ENCODE measurements around the gene TCERG1L.

TCERG1L gene

DNA sequence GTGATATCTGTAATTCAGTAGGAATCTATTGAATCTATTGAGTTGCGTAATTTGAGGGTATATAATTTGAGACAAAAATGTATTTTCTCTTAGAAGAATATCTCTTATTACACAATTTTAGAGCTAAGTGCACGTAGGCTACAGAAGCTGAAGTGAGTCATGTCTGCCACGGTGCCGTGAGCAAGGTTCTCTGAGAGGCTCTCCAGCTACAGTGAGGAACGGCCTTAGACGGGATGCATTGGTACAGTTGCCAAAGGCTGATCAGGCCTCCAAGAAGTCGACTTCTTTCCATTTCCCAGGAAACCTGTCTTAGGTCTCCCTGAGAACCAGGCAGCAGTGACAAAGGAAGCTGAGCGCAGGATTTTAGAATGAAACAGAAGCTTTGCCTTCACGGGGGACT, 28.6 kb downstream of the TCERG1L start:
- Histone ChIP-seq H2AFZ (ENCODE audit: low read length) (no peak overlapping the region), H3K79me1 (ENCODE audit: low read depth, low read length) (no peaks in the 10 kb centered on the region), H3K4me2 (ENCODE audit: insufficient read depth, low read length, poor library complexity, severe bottlenecking) (no peak overlapping the region), H2BK12ac (ENCODE audit: low read length) (no peak overlapping the region), H3K4me3 (ENCODE audit: low read length in 2 of 2) (no peak overlapping the region), H2BK15ac (ENCODE audit: low read length) (no peak overlapping the region), H3K27ac (replicated peaks; ENCODE audit: low read length) (no peak overlapping the region), H3K9me3 (replicated peaks in 1 of 2; ENCODE audit: control insufficient read depth in 2 of 2, insufficient read depth in 1 of 2, low read depth in 1 of 2, low read length in 2 of 2) (no peaks in the 10 kb centered on the region), H3K14ac (ENCODE audit: low read length) (no peak overlapping the region), H4K8ac (ENCODE audit: low read depth, low read length) (no peak overlapping the region), H3K9ac (ENCODE audit: low read depth, low read length, poor library complexity) (no peak overlapping the region), H2BK120ac (ENCODE audit: low read depth, low read length) (no peak overlapping the region), H3K18ac (ENCODE audit: low read length) (no peak overlapping the region), H3K23ac (ENCODE audit: low read depth, low read length, poor library complexity) (no peak overlapping the region), H3K4ac (ENCODE audit: low read length) (no peak overlapping the region), H3K36me3 (replicated peaks in 1 of 2; ENCODE audit: control insufficient read depth in 2 of 2, insufficient read depth in 2 of 2, low read length in 2 of 2) (no peaks in the 10 kb centered on the region), H3K4me1 (ENCODE audit: control insufficient read depth in 2 of 2, insufficient read depth in 1 of 2, low read depth in 1 of 2, low read length in 2 of 2) (no peaks in the 10 kb centered on the region), H2AK5ac (ENCODE audit: low read depth, low read length) (no peak overlapping the region), H4K91ac (ENCODE audit: low read depth, low read length, poor library complexity) (no peak overlapping the region), H3K27me3 (ENCODE audit: control insufficient read depth in 3 of 3, insufficient read depth in 3 of 3, low read depth in 1 of 3, low read length in 3 of 3) (no peaks in the 10 kb centered on the region), H2BK5ac (ENCODE audit: low read length) (no peak overlapping the region)
- WGBS, 2 donors (ENCODE audit: extremely low coverage in 2 of 2, insufficient read length in 2 of 2, insufficient replicate concordance in 1 of 2), result no CpG with 5 or more reads among the region's 9 CpGs
- DNase-seq (ENCODE audit: low spot score), result no peak

DNA sequence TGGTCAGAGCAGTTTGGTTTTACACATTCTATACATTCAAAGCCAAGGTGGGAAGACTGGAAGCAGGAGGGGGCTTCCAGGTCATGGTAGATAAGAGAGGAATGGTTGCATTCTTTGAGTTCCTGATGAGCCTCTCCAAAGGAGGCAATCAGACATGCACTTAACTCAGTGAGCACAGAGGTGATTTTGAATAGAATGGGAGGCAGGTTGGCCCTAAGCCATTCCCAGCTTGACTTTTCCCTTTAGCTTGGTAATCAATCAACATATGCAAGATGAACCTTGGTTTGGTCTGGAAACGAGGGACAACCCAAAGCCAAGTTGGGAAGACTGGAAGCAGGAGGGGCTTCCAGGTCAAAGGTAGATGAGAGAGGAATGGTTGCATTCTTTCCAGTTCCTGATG, 31.4 kb downstream of the TCERG1L start:
- H3K4me2 ChIP-seq (ENCODE audit: insufficient read depth, low read length, poor library complexity, severe bottlenecking), result no peak overlapping the region
- no peak overlapping the region for H2AFZ ChIP-seq (ENCODE audit: low read length)
- no peaks in the 10 kb centered on the region for H3K36me3 ChIP-seq (replicated peaks in 1 of 2; ENCODE audit: control insufficient read depth in 2 of 2, insufficient read depth in 2 of 2, low read length in 2 of 2)
- H3K18ac ChIP-seq (ENCODE audit: low read length), result no peak overlapping the region
- no peak overlapping the region for H2BK5ac ChIP-seq (ENCODE audit: low read length)
- H3K4me3 ChIP-seq (ENCODE audit: low read length in 2 of 2), result no peak overlapping the region
- H3K9me3 ChIP-seq (replicated peaks in 1 of 2; ENCODE audit: control insufficient read depth in 2 of 2, insufficient read depth in 1 of 2, low read depth in 1 of 2, low read length in 2 of 2), result no peaks in the 10 kb centered on the region
- H4K8ac ChIP-seq (ENCODE audit: low read depth, low read length), result no peak overlapping the region
- no peak overlapping the region for H4K91ac ChIP-seq (ENCODE audit: low read depth, low read length, poor library complexity)
- no peak for DNase-seq (ENCODE audit: low spot score)
- H3K9ac ChIP-seq (ENCODE audit: low read depth, low read length, poor library complexity), result no peak overlapping the region
- no peak overlapping the region for H2BK12ac ChIP-seq (ENCODE audit: low read length)
- H3K27me3 ChIP-seq (ENCODE audit: control insufficient read depth in 3 of 3, insufficient read depth in 3 of 3, low read depth in 1 of 3, low read length in 3 of 3), result no peaks in the 10 kb centered on the region
- no peak overlapping the region for H2BK15ac ChIP-seq (ENCODE audit: low read length)
- no peaks in the 10 kb centered on the region for H3K4me1 ChIP-seq (ENCODE audit: control insufficient read depth in 2 of 2, insufficient read depth in 1 of 2, low read depth in 1 of 2, low read length in 2 of 2)
- no peak overlapping the region for H3K23ac ChIP-seq (ENCODE audit: low read depth, low read length, poor library complexity)
- no peak overlapping the region for H2AK5ac ChIP-seq (ENCODE audit: low read depth, low read length)
- H3K79me1 ChIP-seq (ENCODE audit: low read depth, low read length), result no peaks in the 10 kb centered on the region
- H2BK120ac ChIP-seq (ENCODE audit: low read depth, low read length), result no peak overlapping the region
- H3K4ac ChIP-seq (ENCODE audit: low read length), result no peak overlapping the region
- no peak overlapping the region for H3K14ac ChIP-seq (ENCODE audit: low read length)
- WGBS, 2 donors (ENCODE audit: extremely low coverage in 2 of 2, insufficient read length in 2 of 2, insufficient replicate concordance in 1 of 2), result no CpG with 5 or more reads among the region's 1 CpG
- H3K27ac ChIP-seq (replicated peaks; ENCODE audit: low read length), result no peak overlapping the region

DNA sequence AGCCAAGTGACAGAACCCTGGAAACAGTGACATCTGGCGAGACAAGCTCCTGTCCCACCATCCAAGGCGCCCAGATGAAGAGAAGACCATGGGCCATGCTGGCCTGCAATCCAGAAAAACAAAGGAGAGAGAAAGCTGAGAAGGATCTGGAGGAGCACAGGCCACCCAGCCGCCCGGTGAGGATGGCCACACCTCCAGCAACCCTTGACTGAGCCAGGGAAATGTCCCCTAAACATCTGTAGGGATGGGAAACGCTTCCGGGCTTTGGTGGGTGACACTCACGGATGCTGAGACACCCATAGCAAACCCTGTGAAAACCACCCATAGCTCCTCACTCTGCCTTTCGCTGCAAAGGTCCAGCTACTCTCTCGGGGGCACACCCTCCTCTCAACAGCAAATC, 32.0 kb downstream of the TCERG1L start:
- Histone ChIP-seq H2AK5ac (ENCODE audit: low read depth, low read length) (no peak overlapping the region), H2BK5ac (ENCODE audit: low read length) (no peak overlapping the region), H4K8ac (ENCODE audit: low read depth, low read length) (no peak overlapping the region), H3K9me3 (replicated peaks in 1 of 2; ENCODE audit: control insufficient read depth in 2 of 2, insufficient read depth in 1 of 2, low read depth in 1 of 2, low read length in 2 of 2) (no peaks in the 10 kb centered on the region), H3K4me2 (ENCODE audit: insufficient read depth, low read length, poor library complexity, severe bottlenecking) (no peak overlapping the region), H3K4me1 (ENCODE audit: control insufficient read depth in 2 of 2, insufficient read depth in 1 of 2, low read depth in 1 of 2, low read length in 2 of 2) (no peaks in the 10 kb centered on the region), H2BK12ac (ENCODE audit: low read length) (no peak overlapping the region), H3K79me1 (ENCODE audit: low read depth, low read length) (no peaks in the 10 kb centered on the region), H3K14ac (ENCODE audit: low read length) (no peak overlapping the region), H3K9ac (ENCODE audit: low read depth, low read length, poor library complexity) (no peak overlapping the region), H3K36me3 (replicated peaks in 1 of 2; ENCODE audit: control insufficient read depth in 2 of 2, insufficient read depth in 2 of 2, low read length in 2 of 2) (no peaks in the 10 kb centered on the region), H3K18ac (ENCODE audit: low read length) (no peak overlapping the region), H4K91ac (ENCODE audit: low read depth, low read length, poor library complexity) (no peak overlapping the region), H3K27ac (replicated peaks; ENCODE audit: low read length) (no peak overlapping the region), H2BK15ac (ENCODE audit: low read length) (no peak overlapping the region), H3K4me3 (ENCODE audit: low read length in 2 of 2) (no peak overlapping the region), H3K27me3 (ENCODE audit: control insufficient read depth in 3 of 3, insufficient read depth in 3 of 3, low read depth in 1 of 3, low read length in 3 of 3) (no peaks in the 10 kb centered on the region), H3K4ac (ENCODE audit: low read length) (no peak overlapping the region), H2AFZ (ENCODE audit: low read length) (no peak overlapping the region), H2BK120ac (ENCODE audit: low read depth, low read length) (no peak overlapping the region), H3K23ac (ENCODE audit: low read depth, low read length, poor library complexity) (no peak overlapping the region)
- DNase-seq (ENCODE audit: low spot score), result no peak
- WGBS, 2 donors (ENCODE audit: extremely low coverage in 2 of 2, insufficient read length in 2 of 2, insufficient replicate concordance in 1 of 2), result no CpG with 5 or more reads among the region's 9 CpGs

DNA sequence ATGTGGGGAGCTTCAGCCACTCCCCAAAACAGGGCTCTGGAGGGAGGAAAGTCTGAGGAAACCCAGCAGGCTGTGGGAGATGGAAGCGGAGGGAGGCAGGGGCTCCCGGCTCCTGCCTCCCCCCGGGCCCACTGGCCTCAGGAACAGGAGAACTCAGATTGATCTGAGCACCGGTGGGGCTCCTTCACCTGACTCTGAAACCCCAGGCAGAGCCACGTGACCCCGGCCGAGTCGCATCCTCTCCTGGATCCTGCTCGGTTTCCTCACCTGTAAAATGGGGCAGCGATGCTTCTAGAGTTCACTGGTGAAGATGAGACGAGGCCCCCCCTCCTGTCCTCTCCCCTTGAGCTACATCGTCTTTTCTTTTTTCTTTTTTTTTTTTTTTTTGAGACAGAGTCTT, 33.6 kb downstream of the TCERG1L start:
- Histone ChIP-seq H3K4me1 (ENCODE audit: control insufficient read depth in 2 of 2, insufficient read depth in 1 of 2, low read depth in 1 of 2, low read length in 2 of 2) (no peaks in the 10 kb centered on the region), H3K9ac (ENCODE audit: low read depth, low read length, poor library complexity) (no peak overlapping the region), H3K79me1 (ENCODE audit: low read depth, low read length) (no peaks in the 10 kb centered on the region), H2AK5ac (ENCODE audit: low read depth, low read length) (no peak overlapping the region), H2BK5ac (ENCODE audit: low read length) (peak overlapping the region; percentile 53), H3K14ac (ENCODE audit: low read length) (no peak overlapping the region), H3K36me3 (replicated peaks in 1 of 2; ENCODE audit: control insufficient read depth in 2 of 2, insufficient read depth in 2 of 2, low read length in 2 of 2) (no peaks in the 10 kb centered on the region), H3K23ac (ENCODE audit: low read depth, low read length, poor library complexity) (no peak overlapping the region), H3K4ac (ENCODE audit: low read length) (no peak overlapping the region), H4K8ac (ENCODE audit: low read depth, low read length) (no peak overlapping the region), H2AFZ (ENCODE audit: low read length) (no peak overlapping the region), H3K4me3 (ENCODE audit: low read length in 2 of 2) (no peak overlapping the region), H3K9me3 (replicated peaks in 1 of 2; ENCODE audit: control insufficient read depth in 2 of 2, insufficient read depth in 1 of 2, low read depth in 1 of 2, low read length in 2 of 2) (no peaks in the 10 kb centered on the region), H2BK120ac (ENCODE audit: low read depth, low read length) (no peak overlapping the region), H3K27me3 (ENCODE audit: control insufficient read depth in 3 of 3, insufficient read depth in 3 of 3, low read depth in 1 of 3, low read length in 3 of 3) (no peaks in the 10 kb centered on the region), H3K27ac (replicated peaks; ENCODE audit: low read length) (no peak overlapping the region), H3K4me2 (ENCODE audit: insufficient read depth, low read length, poor library complexity, severe bottlenecking) (no peak overlapping the region), H3K18ac (ENCODE audit: low read length) (no peak overlapping the region), H4K91ac (ENCODE audit: low read depth, low read length, poor library complexity) (no peak overlapping the region), H2BK15ac (ENCODE audit: low read length) (no peak overlapping the region), H2BK12ac (ENCODE audit: low read length) (no peak overlapping the region)
- no peak for DNase-seq (ENCODE audit: low spot score)
- no CpG with 5 or more reads among the region's 12 CpGs for WGBS, 2 donors (ENCODE audit: extremely low coverage in 2 of 2, insufficient read length in 2 of 2, insufficient replicate concordance in 1 of 2)

Measured in neuronal stem cell (in vitro differentiated cells).